Measurements from ENCODE around the gene ZBTB17.
"Not testable (repeated sequence)": the region's sequence is repeated elsewhere in the genome, so short reads cannot be mapped to it uniquely, and the experiment has no call there.

ZBTB17 gene

DNA sequence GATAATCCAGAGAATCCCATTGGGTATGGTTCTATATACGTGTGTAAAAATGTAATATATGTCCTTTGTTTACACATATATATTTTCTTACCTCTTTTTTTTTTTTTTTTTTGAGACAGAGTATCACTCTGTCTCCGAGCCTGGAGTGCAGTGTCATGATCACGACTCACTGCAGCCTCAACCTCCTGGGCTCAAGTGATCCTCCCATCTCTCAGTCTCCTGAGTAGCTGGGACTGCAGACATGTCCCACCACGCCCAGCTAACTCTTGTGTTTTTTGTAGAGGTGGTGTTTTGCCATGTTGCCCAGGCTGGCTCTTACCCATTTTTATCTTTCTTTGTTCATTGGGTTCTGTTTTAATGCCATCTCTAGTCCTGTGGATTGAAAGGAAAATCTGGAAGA is 59.5 kb downstream of the ZBTB17 start:
- Mint-ChIP-seq H3K4me1 (no peaks in the 10 kb centered on the region), H3K27me3 (ENCODE audit: low read depth, poor library complexity) (no peaks in the 10 kb centered on the region), H3K9me3 (no peaks in the 10 kb centered on the region), H3K4me3 (no peak overlapping the region), H3K36me3 (ENCODE audit: low read depth) (peaks cover 65% of the 10 kb centered on the region), H3K27ac (peak overlapping the region; percentile 93)
- TF ChIP-seq, protein P1, sequence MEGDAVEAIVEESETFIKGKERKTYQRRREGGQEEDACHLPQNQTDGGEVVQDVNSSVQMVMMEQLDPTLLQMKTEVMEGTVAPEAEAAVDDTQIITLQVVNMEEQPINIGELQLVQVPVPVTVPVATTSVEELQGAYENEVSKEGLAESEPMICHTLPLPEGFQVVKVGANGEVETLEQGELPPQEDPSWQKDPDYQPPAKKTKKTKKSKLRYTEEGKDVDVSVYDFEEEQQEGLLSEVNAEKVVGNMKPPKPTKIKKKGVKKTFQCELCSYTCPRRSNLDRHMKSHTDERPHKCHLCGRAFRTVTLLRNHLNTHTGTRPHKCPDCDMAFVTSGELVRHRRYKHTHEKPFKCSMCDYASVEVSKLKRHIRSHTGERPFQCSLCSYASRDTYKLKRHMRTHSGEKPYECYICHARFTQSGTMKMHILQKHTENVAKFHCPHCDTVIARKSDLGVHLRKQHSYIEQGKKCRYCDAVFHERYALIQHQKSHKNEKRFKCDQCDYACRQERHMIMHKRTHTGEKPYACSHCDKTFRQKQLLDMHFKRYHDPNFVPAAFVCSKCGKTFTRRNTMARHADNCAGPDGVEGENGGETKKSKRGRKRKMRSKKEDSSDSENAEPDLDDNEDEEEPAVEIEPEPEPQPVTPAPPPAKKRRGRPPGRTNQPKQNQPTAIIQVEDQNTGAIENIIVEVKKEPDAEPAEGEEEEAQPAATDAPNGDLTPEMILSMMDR (IDR thresholded peaks at IDR 0.05): no peak
- DNase-seq: no peak

DNA sequence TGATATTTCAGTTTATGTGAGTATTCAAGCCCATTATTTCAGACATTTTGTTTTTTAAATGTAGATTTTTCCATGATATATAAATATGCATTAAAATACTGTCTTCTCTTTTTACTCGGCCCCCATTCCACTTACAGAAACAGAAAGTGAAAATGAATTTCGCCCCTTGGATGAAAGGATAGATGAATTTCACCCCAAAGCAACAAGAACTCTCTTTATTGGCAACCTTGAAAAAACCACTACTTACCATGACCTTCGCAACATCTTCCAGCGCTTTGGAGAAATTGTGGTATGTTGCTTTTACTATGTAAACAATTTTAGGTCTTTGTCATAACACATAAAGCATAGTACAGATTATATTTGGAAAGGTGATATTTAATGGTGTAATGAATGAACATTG is 59.9 kb downstream of the ZBTB17 start:
- Mint-ChIP-seq H3K27me3 (ENCODE audit: low read depth, poor library complexity) (no peaks in the 10 kb centered on the region), H3K4me1 (no peaks in the 10 kb centered on the region), H3K9me3 (no peaks in the 10 kb centered on the region), H3K4me3 (no peak overlapping the region), H3K27ac (no peak overlapping the region), H3K36me3 (ENCODE audit: low read depth) (peaks cover 66% of the 10 kb centered on the region)
- DNase-seq: no peak
- TF ChIP-seq, protein P1 (IDR thresholded peaks at IDR 0.05): no peak

DNA sequence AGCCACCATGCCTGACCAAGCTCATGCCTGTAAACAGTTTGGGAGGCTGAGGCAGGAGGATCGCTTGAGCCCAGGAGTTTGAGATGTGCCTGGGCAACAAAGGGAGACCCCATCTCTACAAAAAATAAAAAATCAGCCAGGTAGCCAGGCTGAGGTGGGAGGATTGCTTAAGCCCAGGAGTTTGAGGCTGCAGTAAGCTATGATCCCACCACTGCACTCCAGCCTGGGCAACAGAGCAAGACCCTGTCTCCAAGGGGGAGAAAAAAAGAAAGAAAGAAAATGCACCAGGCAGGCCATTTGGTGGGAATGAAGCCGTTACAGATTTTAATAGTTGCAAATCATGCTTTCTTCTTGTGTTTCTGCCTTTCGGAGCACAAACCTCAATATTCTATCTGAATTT is 62.3 kb downstream of the ZBTB17 start:
- H3K9me3 Mint-ChIP-seq: not testable (repeated sequence)

DNA sequence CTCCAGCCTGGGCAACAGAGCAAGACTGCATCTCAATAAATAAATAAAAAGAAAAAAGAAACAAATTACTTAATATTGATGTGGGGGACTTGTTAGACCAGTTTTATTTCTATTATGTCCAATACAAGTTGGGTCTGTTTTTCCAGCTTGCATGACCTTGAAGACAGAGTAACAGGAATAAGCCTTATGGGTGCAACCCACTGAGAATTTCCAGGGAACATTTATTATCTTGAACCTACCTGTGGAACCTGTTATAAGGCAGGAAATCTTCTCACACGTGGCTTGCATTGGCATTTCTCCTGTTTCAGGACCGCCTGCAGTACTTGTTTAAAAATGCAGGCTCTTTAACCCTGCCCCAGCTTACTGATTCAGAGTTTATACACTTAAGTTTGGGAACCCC is 64.0 kb downstream of the ZBTB17 start:
- no peak overlapping the region for H3K27ac Mint-ChIP-seq
- no peak overlapping the region for H3K4me3 Mint-ChIP-seq
- no peaks in the 10 kb centered on the region for H3K4me1 Mint-ChIP-seq
- no peaks in the 10 kb centered on the region for H3K27me3 Mint-ChIP-seq (ENCODE audit: low read depth, poor library complexity)
- H3K36me3 Mint-ChIP-seq (ENCODE audit: low read depth): peaks cover 75% of the 10 kb centered on the region
- H3K9me3 Mint-ChIP-seq: no peaks in the 10 kb centered on the region
- no peak for DNase-seq
- TF ChIP-seq, protein P1 (IDR thresholded peaks at IDR 0.05): no peak

More for the DNA sequence above, 62.3 kb downstream of the ZBTB17 start:
- H3K36me3 Mint-ChIP-seq (ENCODE audit: low read depth): peaks cover 68% of the 10 kb centered on the region
- not testable (repeated sequence) for DNase-seq; H3K27ac Mint-ChIP-seq; H3K4me3 Mint-ChIP-seq; H3K4me1 Mint-ChIP-seq; H3K27me3 Mint-ChIP-seq (ENCODE audit: low read depth, poor library complexity)

DNA sequence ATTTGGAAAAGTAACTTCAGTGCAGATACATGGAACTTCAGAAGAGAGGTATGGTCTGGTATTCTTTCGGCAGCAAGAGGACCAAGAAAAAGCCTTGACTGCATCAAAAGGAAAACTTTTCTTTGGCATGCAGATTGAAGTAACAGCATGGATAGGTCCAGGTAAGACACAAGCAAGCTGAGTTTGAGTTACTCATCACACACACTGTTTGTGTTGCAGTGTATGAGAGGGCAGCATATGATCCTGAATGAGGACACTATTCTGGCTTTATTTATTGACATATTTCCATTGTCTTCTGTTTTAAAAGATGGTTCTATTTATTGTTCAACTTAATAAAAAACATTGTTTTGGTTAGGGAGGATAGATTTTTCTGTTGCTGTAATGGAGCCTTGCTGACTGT is 64.8 kb downstream of the ZBTB17 start:
- no peak overlapping the region for H3K27ac Mint-ChIP-seq
- H3K27me3 Mint-ChIP-seq (ENCODE audit: low read depth, poor library complexity): peaks cover 3% of the 10 kb centered on the region
- H3K36me3 Mint-ChIP-seq (ENCODE audit: low read depth): peaks cover 71% of the 10 kb centered on the region
- DNase-seq: no peak
- no peaks in the 10 kb centered on the region for H3K4me1 Mint-ChIP-seq
- TF ChIP-seq, protein P1 (IDR thresholded peaks at IDR 0.05): no peak
- H3K4me3 Mint-ChIP-seq: no peak overlapping the region
- H3K9me3 Mint-ChIP-seq: no peaks in the 10 kb centered on the region

DNA sequence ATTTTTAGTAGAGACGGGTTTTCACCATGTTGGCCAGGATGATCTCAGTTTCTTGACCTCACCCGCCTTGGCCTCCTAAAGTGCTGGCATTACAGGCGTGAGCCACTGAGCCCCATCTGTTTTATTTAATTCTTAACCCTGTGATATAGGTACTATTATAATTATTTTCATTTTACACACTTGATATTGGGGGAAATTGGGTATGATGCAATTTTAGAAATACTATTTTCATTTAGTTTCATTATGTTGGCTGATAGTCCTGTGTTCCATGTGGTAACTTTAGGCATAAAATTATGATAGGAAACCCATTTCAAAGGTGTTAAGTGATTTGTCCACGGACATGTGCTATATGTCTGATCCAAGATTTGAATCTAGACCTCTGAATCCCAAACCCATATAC is 67.3 kb downstream of the ZBTB17 start:
- H3K9me3 Mint-ChIP-seq: no peaks in the 10 kb centered on the region
- TF ChIP-seq, protein P1 (IDR thresholded peaks at IDR 0.05): no peak
- DNase-seq: no peak
- peaks cover 56% of the 10 kb centered on the region for H3K36me3 Mint-ChIP-seq (ENCODE audit: low read depth)
- no peaks in the 10 kb centered on the region for H3K4me1 Mint-ChIP-seq
- no peak overlapping the region for H3K27ac Mint-ChIP-seq
- H3K4me3 Mint-ChIP-seq: no peak overlapping the region
- H3K27me3 Mint-ChIP-seq (ENCODE audit: low read depth, poor library complexity): peaks cover 3% of the 10 kb centered on the region

Data from nephron progenitor cell (in vitro differentiated cells).